Tibial nerve (tissue), 4 donors: ENCODE data around the gene PHF12. TPM values are rescaled to one million over a fixed set of nuclear protein-coding genes. Genes with fewer than 3 reads are reported as not detected.

ENCODE experiments used
- DNase-seq, 2 donors: peaks; one replicate each; pipeline ENCODE4 v3.0.0-alpha.2; 2019; ENCODE audit warnings: low spot score in 2 of 2
- H3K27ac ChIP-seq, 4 donors: fragments of 200-600 bp; sonication (generic) in 3 of 4; one replicate each; pipeline ENCODE4 v1.5.1; 2017 to 2019; ENCODE audit warnings: mild to moderate bottlenecking in 1 of 4
- H3K27me3 ChIP-seq, 2 donors: fragments of 200-600 bp; sonication (generic) in 1 of 2; one replicate each; pipeline versions ENCODE4 v1.5.1 to v1.6.0; 2017 to 2019
- H3K36me3 ChIP-seq, 3 donors: fragments of 200-600 bp; sonication (generic); one replicate each; pipeline ENCODE4 v1.5.1; 2018 to 2019
- H3K4me1 ChIP-seq, 4 donors: fragments of 200-600 bp; sonication (generic) in 3 of 4; one replicate each; pipeline ENCODE4 v1.5.1; 2017 to 2019
- H3K4me3 ChIP-seq, 4 donors: fragments of 200-600 bp; sonication (generic) in 3 of 4; one replicate each; pipeline ENCODE4 v1.5.1; 2017 to 2019; ENCODE audit warnings: mild to moderate bottlenecking in 1 of 4, moderate library complexity in 1 of 4
- H3K9me3 ChIP-seq, 4 donors: fragments of 200-600 bp; sonication (generic) in 3 of 4; one replicate each; pipeline ENCODE4 v1.5.1; 2017 to 2019
- EP300 ChIP-seq, 2 donors: sonication (generic); formaldehyde crosslinking; IDR thresholded peaks; one replicate each; pipeline ENCODE4 v1.6.1; 2017; ENCODE audit warnings: antibody characterized with exemption in 2 of 2, mild to moderate bottlenecking in 1 of 2
- POLR2A ChIP-seq, 2 donors: fragments of 450-650 bp; IDR thresholded peaks; one replicate each; pipeline ENCODE4 v1.6.1; 2017; ENCODE audit warnings: antibody characterized with exemption in 2 of 2, mild to moderate bottlenecking in 2 of 2, moderate library complexity in 2 of 2
- WGBS, 2 donors: methylation state at CpG; one replicate each; pipeline ENCODE4 v1.1.5; 2018; 5-methylcytosine and 5-hydroxymethylcytosine counted together
- total RNA-seq, 4 donors: library from RNA; depleted of rRNA; stranded (reverse); fragments of >200 nt; gene quantifications; one replicate each; pipeline ENCODE4 v1.1.0, GENCODE V29; 2016
- TF ChIP-seq, protein P1 (sequence below), 5 experiments: fragments of 200-600 bp in 3 of 5; fragments of 450-650 bp in 2 of 5; sonication (generic) in 3 of 5; IDR thresholded peaks; one replicate each; pipeline ENCODE4 v1.5.1; 2016 to 2019; ENCODE audit warnings: antibody characterized with exemption in 5 of 5, mild to moderate bottlenecking in 3 of 5, moderate library complexity in 2 of 5

Gene PHF12
- total RNA-seq, 4 donors from 2014 or later: 45.7 to 95.1 (median 49.6) TPM

- H3K9me3 ChIP-seq: no peaks in the 10 kb centered on the region
- H3K4me1 ChIP-seq: no peaks in the 10 kb centered on the region
- 84 to 88% methylated on average over 10 to 13 of the region's 13 CpGs for WGBS, 2 donors
Measured at GRCh38 chr17:28993645-28994426, 42.5 kb upstream of the PHF12 start.

DNA sequence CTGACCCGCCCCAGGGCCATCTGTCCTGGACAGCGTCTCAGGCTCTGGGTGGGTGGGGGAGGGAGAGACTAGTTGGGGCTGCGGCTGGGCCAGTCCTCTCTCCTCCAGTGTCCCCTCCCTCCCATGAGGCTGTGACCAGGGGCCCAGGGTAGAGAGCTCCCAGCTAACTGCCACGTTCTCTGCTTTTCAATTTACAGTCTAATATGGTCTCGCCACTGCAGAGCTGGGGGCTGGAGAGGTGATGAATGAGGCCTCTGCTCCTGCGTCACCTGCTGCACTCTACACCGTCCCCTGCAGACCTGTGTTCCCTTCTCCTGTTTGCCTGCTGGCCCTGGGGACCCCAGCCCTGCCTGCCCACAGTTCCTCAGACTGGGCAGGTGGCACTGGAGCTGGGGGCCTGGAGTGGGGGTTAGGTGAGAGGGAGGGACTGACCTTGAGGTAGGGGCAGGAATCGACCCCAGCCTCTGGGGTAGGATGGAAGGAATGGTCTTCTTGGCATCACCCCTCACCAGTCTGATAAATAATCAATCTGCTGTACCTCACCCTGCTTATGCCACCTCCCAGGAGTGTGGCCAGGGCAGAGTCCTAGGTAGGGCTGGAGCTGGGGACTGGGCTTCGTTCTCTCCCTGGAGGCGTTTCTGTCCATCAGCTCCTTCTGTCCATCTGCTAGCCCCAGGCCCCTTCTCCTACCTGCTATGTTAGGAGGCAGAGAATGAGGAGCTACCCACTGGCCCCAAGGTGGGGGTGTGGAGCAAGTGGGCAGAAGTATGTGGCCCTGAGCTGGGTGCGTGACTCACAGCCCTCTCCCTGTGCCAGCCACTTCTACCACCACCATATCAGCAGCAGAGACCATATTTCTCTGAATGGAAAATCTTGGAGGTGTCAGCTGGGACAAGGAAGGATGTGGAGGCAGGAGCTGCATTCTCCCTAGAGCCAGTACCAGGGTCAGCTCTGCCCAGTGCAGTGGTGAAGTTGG is 41.6 kb upstream of the PHF12 start:
- Histone ChIP-seq H3K27ac (no peak overlapping the region), H3K9me3 (no peaks in the 10 kb centered on the region), H3K27me3 (peaks cover 0 to 16% of the 10 kb centered on the region in 2 donors), H3K4me3 (no peak overlapping the region), H3K4me1 (no peaks in the 10 kb centered on the region), H3K36me3 (no peaks in the 10 kb centered on the region)
- no peak for TF ChIP-seq POLR2A (IDR thresholded peaks at IDR 0.05)
- TF ChIP-seq, protein P1, sequence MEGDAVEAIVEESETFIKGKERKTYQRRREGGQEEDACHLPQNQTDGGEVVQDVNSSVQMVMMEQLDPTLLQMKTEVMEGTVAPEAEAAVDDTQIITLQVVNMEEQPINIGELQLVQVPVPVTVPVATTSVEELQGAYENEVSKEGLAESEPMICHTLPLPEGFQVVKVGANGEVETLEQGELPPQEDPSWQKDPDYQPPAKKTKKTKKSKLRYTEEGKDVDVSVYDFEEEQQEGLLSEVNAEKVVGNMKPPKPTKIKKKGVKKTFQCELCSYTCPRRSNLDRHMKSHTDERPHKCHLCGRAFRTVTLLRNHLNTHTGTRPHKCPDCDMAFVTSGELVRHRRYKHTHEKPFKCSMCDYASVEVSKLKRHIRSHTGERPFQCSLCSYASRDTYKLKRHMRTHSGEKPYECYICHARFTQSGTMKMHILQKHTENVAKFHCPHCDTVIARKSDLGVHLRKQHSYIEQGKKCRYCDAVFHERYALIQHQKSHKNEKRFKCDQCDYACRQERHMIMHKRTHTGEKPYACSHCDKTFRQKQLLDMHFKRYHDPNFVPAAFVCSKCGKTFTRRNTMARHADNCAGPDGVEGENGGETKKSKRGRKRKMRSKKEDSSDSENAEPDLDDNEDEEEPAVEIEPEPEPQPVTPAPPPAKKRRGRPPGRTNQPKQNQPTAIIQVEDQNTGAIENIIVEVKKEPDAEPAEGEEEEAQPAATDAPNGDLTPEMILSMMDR (IDR thresholded peaks at IDR 0.05): no peak
- 58 to 63% methylated on average over 10 to 11 of the region's 11 CpGs for WGBS, 2 donors
- no peak for DNase-seq

More at GRCh38 chr17:28993645-28994426, 42.5 kb upstream of the PHF12 start:
- peaks cover 0 to 8% of the 10 kb centered on the region in 2 donors for H3K27me3 ChIP-seq
- no peaks in the 10 kb centered on the region for H3K36me3 ChIP-seq
- TF ChIP-seq, protein P1 (IDR thresholded peaks at IDR 0.05): no peak
- TF ChIP-seq EP300 (IDR thresholded peaks at IDR 0.05): no peak
- no peak overlapping the region for H3K4me3 ChIP-seq
- no peak for DNase-seq
- no peak overlapping the region for H3K27ac ChIP-seq

DNA sequence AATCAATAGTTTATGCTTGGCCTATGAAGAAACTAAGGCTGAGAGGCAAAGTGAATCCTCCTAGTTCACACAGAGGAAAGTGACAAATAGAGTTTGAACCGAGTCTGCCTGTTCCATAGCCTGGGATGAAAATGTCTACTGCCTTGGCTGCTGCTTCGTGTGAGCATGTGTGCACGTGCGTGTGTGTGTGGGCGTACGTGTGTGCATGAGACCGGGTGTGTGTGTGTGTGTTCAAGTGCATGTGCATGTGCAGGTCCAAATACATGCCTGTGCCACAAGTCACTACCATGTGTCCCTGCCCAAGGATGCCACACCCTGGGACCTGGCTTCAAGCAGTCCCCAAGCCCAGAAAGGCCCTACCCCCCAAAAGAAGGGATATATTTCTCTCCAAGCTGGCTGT is 40.9 kb upstream of the PHF12 start:
- no peaks in the 10 kb centered on the region for H3K4me1 ChIP-seq
- H3K4me3 ChIP-seq: no peak overlapping the region
- H3K9me3 ChIP-seq: no peaks in the 10 kb centered on the region
- peaks cover 0 to 15% of the 10 kb centered on the region in 2 donors for H3K27me3 ChIP-seq
- TF ChIP-seq POLR2A (IDR thresholded peaks at IDR 0.05): no peak
- TF ChIP-seq, protein P1 (IDR thresholded peaks at IDR 0.05): no peak
- no peak for TF ChIP-seq EP300 (IDR thresholded peaks at IDR 0.05)
- no peak for DNase-seq
- 52 to 54% methylated on average over 7 of the region's 7 CpGs for WGBS, 2 donors
- H3K36me3 ChIP-seq: no peaks in the 10 kb centered on the region
- no peak overlapping the region for H3K27ac ChIP-seq

DNA sequence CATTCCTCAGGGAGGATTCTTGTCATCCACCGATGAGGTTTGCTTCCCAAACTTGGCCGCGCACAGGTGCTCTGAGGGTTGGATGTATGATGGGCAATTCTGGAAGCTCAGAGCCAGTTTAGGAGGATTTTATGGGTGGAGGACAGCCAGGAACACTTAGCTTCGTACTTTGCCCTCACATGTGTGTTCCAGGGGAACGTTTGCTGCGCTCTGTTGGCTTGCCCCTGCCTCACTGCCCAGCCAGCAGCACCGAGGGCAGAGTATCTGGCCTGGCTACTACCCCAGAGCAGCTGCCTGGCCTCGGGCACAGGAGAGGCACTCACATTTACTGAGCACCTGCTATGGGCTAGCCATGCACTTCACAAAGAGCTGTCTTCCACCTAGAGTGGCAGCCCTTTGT is 40.5 kb upstream of the PHF12 start:
- no peak for DNase-seq
- TF ChIP-seq, protein P1 (IDR thresholded peaks at IDR 0.05): no peak
- no peak for TF ChIP-seq EP300 (IDR thresholded peaks at IDR 0.05)
- no peak for TF ChIP-seq POLR2A (IDR thresholded peaks at IDR 0.05)
- no peak overlapping the region for H3K27ac ChIP-seq
- H3K27me3 ChIP-seq: peaks cover 0 to 18% of the 10 kb centered on the region in 2 donors
- H3K9me3 ChIP-seq: no peaks in the 10 kb centered on the region
- no peaks in the 10 kb centered on the region for H3K36me3 ChIP-seq
- H3K4me3 ChIP-seq: no peak overlapping the region
- WGBS, 2 donors: 67 to 93% methylated on average over 3 to 8 of the region's 8 CpGs
- no peaks in the 10 kb centered on the region for H3K4me1 ChIP-seq

DNA sequence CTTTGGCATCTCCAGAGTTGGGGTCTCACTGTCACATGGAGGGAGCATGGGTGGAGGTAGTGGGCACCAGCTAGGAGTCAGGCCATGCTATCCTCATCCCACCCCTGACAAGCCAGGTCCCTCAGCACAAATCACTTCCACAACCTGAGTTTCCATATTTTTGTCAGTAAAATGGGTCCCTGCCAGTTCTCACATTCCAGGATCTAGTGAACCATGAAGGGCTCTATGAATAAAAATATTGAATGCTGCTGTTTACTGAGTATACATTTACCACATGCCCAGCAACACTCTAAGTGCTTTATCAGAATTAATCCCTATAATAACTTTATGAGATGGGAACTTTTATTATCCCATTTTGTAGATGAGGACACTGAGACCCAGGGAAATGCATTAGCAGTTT is 37.7 kb upstream of the PHF12 start:
- peaks cover 0 to 36% of the 10 kb centered on the region in 2 donors for H3K27me3 ChIP-seq
- no peak for DNase-seq
- no peaks in the 10 kb centered on the region for H3K9me3 ChIP-seq
- no peaks in the 10 kb centered on the region for H3K36me3 ChIP-seq
- no peak overlapping the region for H3K27ac ChIP-seq
- TF ChIP-seq POLR2A (IDR thresholded peaks at IDR 0.05): no peak
- TF ChIP-seq, protein P1 (IDR thresholded peaks at IDR 0.05): no peak
- no peak for TF ChIP-seq EP300 (IDR thresholded peaks at IDR 0.05)
- no peak overlapping the region for H3K4me3 ChIP-seq
- peaks cover 0 to 7% (median 0%) of the 10 kb centered on the region in 4 donors for H3K4me1 ChIP-seq
